Measurements from ENCODE around the gene VPS4B.

The VPS4B gene

GRCh38 chr18:63395503-63395902 is 26.8 kb downstream of the VPS4B start:
- Histone ChIP-seq H3K4me3 (ENCODE audit: low read length) (no peak overlapping the region), H3K9me3 (replicated peaks; ENCODE audit: low read length) (no peaks in the 10 kb centered on the region), H3K36me3 (ENCODE audit: insufficient read depth, low read length) (peaks cover 80% of the 10 kb centered on the region), H3K27me3 (ENCODE audit: control insufficient read depth, insufficient read depth, low read length) (no peaks in the 10 kb centered on the region), H3K4me1 (ENCODE audit: control insufficient read depth, insufficient read depth, low read length) (no peaks in the 10 kb centered on the region), H3K4me2 (ENCODE audit: low read length) (no peak overlapping the region), H3K9ac (ENCODE audit: low read depth, low read length) (no peak overlapping the region)

GRCh38 chr18:63394954-63395353 is 27.3 kb downstream of the VPS4B start:
- Histone ChIP-seq H3K36me3 (ENCODE audit: insufficient read depth, low read length) (peaks cover 80% of the 10 kb centered on the region), H3K9ac (ENCODE audit: low read depth, low read length) (no peak overlapping the region), H3K4me3 (ENCODE audit: low read length) (no peak overlapping the region), H3K9me3 (replicated peaks; ENCODE audit: low read length) (no peaks in the 10 kb centered on the region), H3K4me2 (ENCODE audit: low read length) (no peak overlapping the region), H3K4me1 (ENCODE audit: control insufficient read depth, insufficient read depth, low read length) (no peaks in the 10 kb centered on the region), H3K27me3 (ENCODE audit: control insufficient read depth, insufficient read depth, low read length) (no peaks in the 10 kb centered on the region)

GRCh38 chr18:63387861-63388260 is 34.4 kb downstream of the VPS4B start:
- H3K36me3 ChIP-seq (ENCODE audit: insufficient read depth, low read length) = peaks cover 54% of the 10 kb centered on the region

GRCh38 chr18:63382843-63383242 is 39.4 kb downstream of the VPS4B start:
- Histone ChIP-seq H3K4me1 (ENCODE audit: control insufficient read depth, insufficient read depth, low read length) (peaks cover 11% of the 10 kb centered on the region), H3K4me2 (ENCODE audit: low read length) (no peak overlapping the region), H3K27me3 (ENCODE audit: control insufficient read depth, insufficient read depth, low read length) (no peaks in the 10 kb centered on the region), H3K4me3 (ENCODE audit: low read length) (no peak overlapping the region), H3K9me3 (replicated peaks; ENCODE audit: low read length) (no peaks in the 10 kb centered on the region), H3K9ac (ENCODE audit: low read depth, low read length) (no peak overlapping the region), H3K36me3 (ENCODE audit: insufficient read depth, low read length) (peaks cover 28% of the 10 kb centered on the region)

More at GRCh38 chr18:63387861-63388260, 34.4 kb downstream of the VPS4B start:
- Histone ChIP-seq H3K9ac (ENCODE audit: low read depth, low read length) (no peak overlapping the region), H3K4me1 (ENCODE audit: control insufficient read depth, insufficient read depth, low read length) (no peaks in the 10 kb centered on the region), H3K9me3 (replicated peaks; ENCODE audit: low read length) (no peaks in the 10 kb centered on the region), H3K4me2 (ENCODE audit: low read length) (no peak overlapping the region), H3K4me3 (ENCODE audit: low read length) (no peak overlapping the region), H3K27me3 (ENCODE audit: control insufficient read depth, insufficient read depth, low read length) (no peaks in the 10 kb centered on the region)

GRCh38 chr18:63379639-63379962 is 42.7 kb downstream of the VPS4B start:
- Histone ChIP-seq H3K4me2 (ENCODE audit: low read length) (peak overlapping the region; percentile 55), H3K4me3 (ENCODE audit: low read length) (no peak overlapping the region), H3K9me3 (replicated peaks; ENCODE audit: low read length) (no peaks in the 10 kb centered on the region), H3K36me3 (ENCODE audit: insufficient read depth, low read length) (peaks cover 17% of the 10 kb centered on the region), H3K27me3 (ENCODE audit: control insufficient read depth, insufficient read depth, low read length) (no peaks in the 10 kb centered on the region), H3K4me1 (ENCODE audit: control insufficient read depth, insufficient read depth, low read length) (peaks cover 11% of the 10 kb centered on the region), H3K9ac (ENCODE audit: low read depth, low read length) (no peak overlapping the region)

- no peak overlapping the region for H3K4me3 ChIP-seq (ENCODE audit: low read length)
- H3K36me3 ChIP-seq (ENCODE audit: insufficient read depth, low read length) = peaks cover 14% of the 10 kb centered on the region
- H3K9me3 ChIP-seq (replicated peaks; ENCODE audit: low read length) = no peaks in the 10 kb centered on the region
- H3K9ac ChIP-seq (ENCODE audit: low read depth, low read length) = peak overlapping the region; percentile 31
- peak overlapping the region; percentile 55 for H3K4me2 ChIP-seq (ENCODE audit: low read length)
- H3K4me1 ChIP-seq (ENCODE audit: control insufficient read depth, insufficient read depth, low read length) = peaks cover 11% of the 10 kb centered on the region
- H3K27me3 ChIP-seq (ENCODE audit: control insufficient read depth, insufficient read depth, low read length) = no peaks in the 10 kb centered on the region
These were observed 43.2 kb downstream of the VPS4B start for GRCh38 chr18:63378919-63379638.

GRCh38 chr18:63377275-63377980 is 44.8 kb downstream of the VPS4B start:
- H3K9me3 ChIP-seq (replicated peaks; ENCODE audit: low read length) = no peaks in the 10 kb centered on the region
- H3K4me1 ChIP-seq (ENCODE audit: control insufficient read depth, insufficient read depth, low read length) = peaks cover 11% of the 10 kb centered on the region
- H3K9ac ChIP-seq (ENCODE audit: low read depth, low read length) = no peak overlapping the region
- H3K4me2 ChIP-seq (ENCODE audit: low read length) = no peak overlapping the region
- no peaks in the 10 kb centered on the region for H3K27me3 ChIP-seq (ENCODE audit: control insufficient read depth, insufficient read depth, low read length)
- no peak overlapping the region for H3K4me3 ChIP-seq (ENCODE audit: low read length)
- H3K36me3 ChIP-seq (ENCODE audit: insufficient read depth, low read length) = no peaks in the 10 kb centered on the region

GRCh38 chr18:63376538-63376937 is 45.7 kb downstream of the VPS4B start:
- Histone ChIP-seq H3K4me3 (ENCODE audit: low read length) (no peak overlapping the region), H3K9ac (ENCODE audit: low read depth, low read length) (no peak overlapping the region), H3K36me3 (ENCODE audit: insufficient read depth, low read length) (no peaks in the 10 kb centered on the region), H3K4me1 (ENCODE audit: control insufficient read depth, insufficient read depth, low read length) (peaks cover 11% of the 10 kb centered on the region), H3K4me2 (ENCODE audit: low read length) (no peak overlapping the region), H3K27me3 (ENCODE audit: control insufficient read depth, insufficient read depth, low read length) (no peaks in the 10 kb centered on the region), H3K9me3 (replicated peaks; ENCODE audit: low read length) (no peaks in the 10 kb centered on the region)

- Histone ChIP-seq H3K9ac (ENCODE audit: low read depth, low read length) (no peak overlapping the region), H3K27me3 (ENCODE audit: control insufficient read depth, insufficient read depth, low read length) (no peaks in the 10 kb centered on the region), H3K4me2 (ENCODE audit: low read length) (no peak overlapping the region), H3K4me3 (ENCODE audit: low read length) (no peak overlapping the region), H3K36me3 (ENCODE audit: insufficient read depth, low read length) (no peaks in the 10 kb centered on the region), H3K9me3 (replicated peaks; ENCODE audit: low read length) (no peaks in the 10 kb centered on the region), H3K4me1 (ENCODE audit: control insufficient read depth, insufficient read depth, low read length) (peaks cover 8% of the 10 kb centered on the region)
These were observed 47.7 kb downstream of the VPS4B start for GRCh38 chr18:63374540-63374939.

- Histone ChIP-seq H3K9ac (ENCODE audit: low read depth, low read length) (no peak overlapping the region), H3K9me3 (replicated peaks; ENCODE audit: low read length) (no peaks in the 10 kb centered on the region), H3K36me3 (ENCODE audit: insufficient read depth, low read length) (no peaks in the 10 kb centered on the region), H3K27me3 (ENCODE audit: control insufficient read depth, insufficient read depth, low read length) (no peaks in the 10 kb centered on the region), H3K4me3 (ENCODE audit: low read length) (no peak overlapping the region), H3K4me1 (ENCODE audit: control insufficient read depth, insufficient read depth, low read length) (peaks cover 10% of the 10 kb centered on the region), H3K4me2 (ENCODE audit: low read length) (no peak overlapping the region)
These were observed 49.1 kb downstream of the VPS4B start for GRCh38 chr18:63373161-63373560.

GRCh38 chr18:63368611-63369010 is 53.7 kb downstream of the VPS4B start:
- Histone ChIP-seq H3K9me3 (replicated peaks; ENCODE audit: low read length) (no peaks in the 10 kb centered on the region), H3K36me3 (ENCODE audit: insufficient read depth, low read length) (no peaks in the 10 kb centered on the region), H3K9ac (ENCODE audit: low read depth, low read length) (peak overlapping the region; percentile 98), H3K4me2 (ENCODE audit: low read length) (peak overlapping the region; percentile 84), H3K27me3 (ENCODE audit: control insufficient read depth, insufficient read depth, low read length) (no peaks in the 10 kb centered on the region), H3K4me3 (ENCODE audit: low read length) (peak overlapping the region; percentile 91), H3K4me1 (ENCODE audit: control insufficient read depth, insufficient read depth, low read length) (peaks cover 18% of the 10 kb centered on the region)
